Stomach (tissue), 4 donors: ENCODE data around the gene CREBL2.

Source experiments
- CTCF ChIP-seq, 7 experiments: fragments of 450-650 bp in 4 of 7; fragments of 200-600 bp in 3 of 7; sonication (generic) in 3 of 7; IDR thresholded peaks; one replicate each; pipeline ENCODE4 v1.5.1; 2016 to 2019; ENCODE audit warnings: antibody characterized with exemption in 7 of 7, control low read depth in 2 of 7, mild to moderate bottlenecking in 1 of 7
- POLR2A ChIP-seq, 4 donors: fragments of 450-650 bp; IDR thresholded peaks; one replicate each; pipeline ENCODE4 v1.6.1; 2016; ENCODE audit warnings: antibody characterized with exemption in 4 of 4, control low read depth in 2 of 4, mild to moderate bottlenecking in 1 of 4, moderate library complexity in 1 of 4

GRCh38 chr12:12585115-12585863, 26.4 kb upstream of the CREBL2 start:
- TF ChIP-seq POLR2A (IDR thresholded peaks at IDR 0.05), result no peak
- no peak for TF ChIP-seq CTCF (IDR thresholded peaks at IDR 0.05)
